ENCODE results near the gene ATP1B2. TPM values are rescaled to one million over a fixed set of nuclear protein-coding genes. Genes with fewer than 3 reads are reported as not detected.

Gene ATP1B2
- polyA plus RNA-seq, 2 of the 4 experiments (the other 2 are of a cell fraction): 0.10 to 0.16 TPM

DNA sequence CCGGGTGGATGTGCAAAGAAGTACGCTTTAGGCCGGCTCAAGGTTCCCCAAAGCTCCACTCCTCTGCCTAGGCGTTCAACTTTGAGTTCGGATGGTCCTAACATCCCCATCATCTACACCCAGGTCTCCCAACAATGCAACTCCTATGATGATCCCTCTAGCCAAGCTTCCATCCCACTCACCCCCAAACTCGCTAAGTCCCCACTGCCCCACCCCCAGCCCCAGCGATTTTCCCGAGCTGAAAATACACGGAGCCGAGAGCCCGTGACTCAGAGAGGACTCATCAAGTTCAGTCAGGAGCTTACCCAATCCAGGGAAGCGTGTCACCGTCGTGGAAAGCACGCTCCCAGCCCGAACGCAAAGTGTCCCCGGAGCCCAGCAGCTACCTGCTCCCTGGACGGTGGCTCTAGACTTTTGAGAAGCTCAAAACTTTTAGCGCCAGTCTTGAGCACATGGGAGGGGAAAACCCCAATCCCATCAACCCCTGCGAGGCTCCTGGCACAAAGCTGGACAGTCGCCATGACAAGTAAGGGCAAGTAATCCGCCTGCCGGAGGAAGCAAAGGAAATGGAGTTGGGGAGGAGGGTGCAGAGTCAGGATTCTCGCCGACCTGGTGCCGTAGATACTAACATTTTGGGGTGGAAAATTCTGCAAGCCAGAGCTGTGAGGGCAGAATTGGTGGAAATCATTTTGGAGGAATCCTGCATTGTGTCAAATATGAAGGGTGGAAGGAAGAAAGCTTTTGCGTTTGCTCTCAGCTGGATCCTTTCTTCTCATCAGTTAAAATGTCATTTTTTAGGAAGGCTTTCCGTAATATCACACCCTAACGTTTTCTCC, 36.6 kb downstream of the ATP1B2 start, which contains the start of gene TP53:
Gene TP53, minus strand, starts transcription at position 419 of the 836 bp plus-strand sequence. CDS start 10,896 bp downstream, outside the sequence.
- Histone ChIP-seq H3K27ac (peak within 1 kb of the TSS; percentile 94 to 95), H3K4me2 (peak within 1 kb of the TSS; percentile 93), H3K9me3 (no peaks in the 10 kb centered on the region), H3K4me1 (peaks cover 23% of the 10 kb centered on the region), H3K4me3 (peak within 1 kb of the TSS; percentile 77)
- DNase-seq (ENCODE audit: low read depth in 1 of 2, low spot score in 1 of 2) (peak; percentile 91 to 97), ATAC-seq (peak; percentile 58 to 71), FAIRE-seq (peak; percentile 92)
- WGBS (ENCODE audit: missing lambda C conversion rate): 2% methylated on average over 27 of the region's 30 CpGs
- ChIA-PET CTCF (interaction anchor here (0.6 to 10.0 kb wide), 55 partner anchors 12 to 472 kb away, joined by 3 to 191 read pairs (median 6); partner anchors contain the start of genes ATP1B2, CD68, DNAH2 and EFNB3), POLR2A (interaction anchor here (0.5 to 4.1 kb wide), 46 partner anchors 12 to 486 kb away, joined by 3 to 97 read pairs (median 5); partner anchors contain the start of genes ATP1B2, CD68, CNTROB and CYB5D1)
- TF ChIP-seq POLR2A (IDR thresholded peaks at IDR 0.05; ENCODE audit: low read length) (peak; percentile 97), KDM5A (IDR thresholded peaks at IDR 0.05) (no peak; the same call in 1 of the 2 replicates), NPAS2 (CRISPR knock-in tag; IDR thresholded peaks at IDR 0.05; ENCODE audit: borderline replicate concordance) (no peak), CBX2 (IDR thresholded peaks at IDR 0.05; ENCODE audit: borderline replicate concordance, low read depth) (no peak), NFE2L2 (conservative IDR thresholded peaks at IDR 0.05; ENCODE audit: low read length) (no peak), RCOR1 (IDR thresholded peaks at IDR 0.05; ENCODE audit: low read depth, low read length) (peak; percentile 42; the same call in 1 of the 2 replicates), FOSL2 (IDR thresholded peaks at IDR 0.05) (peak; percentile 76), FOSL2 (CRISPR knock-in tag; IDR thresholded peaks at IDR 0.05) (peak; percentile 94), JUNB (IDR thresholded peaks at IDR 0.05) (peak; percentile 60; the same call in 1 of the 2 replicates), NR3C1 (IDR thresholded peaks at IDR 0.05) (no peak), RFX5 (IDR thresholded peaks at IDR 0.05) (no peak), EP300 (IDR thresholded peaks at IDR 0.05) (no peak), GATA3 (IDR thresholded peaks at IDR 0.05; ENCODE audit: borderline replicate concordance) (peak; percentile 43; the same call in 1 of the 2 replicates), ZC3H11A (IDR thresholded peaks at IDR 0.05) (no peak), FOSB (CRISPR knock-in tag; IDR thresholded peaks at IDR 0.05) (no peak), CHD2 (IDR thresholded peaks at IDR 0.05; ENCODE audit: low read length, partially characterized antibody) (peak; percentile 44), ESRRA (IDR thresholded peaks at IDR 0.05; ENCODE audit: borderline replicate concordance, low read length) (no peak), FOXS1 (CRISPR knock-in tag; IDR thresholded peaks at IDR 0.05) (no peak), JUN (IDR thresholded peaks at IDR 0.05) (peak; percentile 64 to 91; a peak in 4 of 5 replicates), HOXB5 (CRISPR knock-in tag; IDR thresholded peaks at IDR 0.05) (no peak), ZFP36 (IDR thresholded peaks at IDR 0.05; ENCODE audit: borderline replicate concordance, partially characterized antibody) (no peak), PHF8 (IDR thresholded peaks at IDR 0.05; ENCODE audit: borderline replicate concordance, low read depth) (no peak; the same call in none of the 2 replicates), CBX8 (IDR thresholded peaks at IDR 0.05) (no peak), RNF2 (IDR thresholded peaks at IDR 0.05; ENCODE audit: borderline replicate concordance, low read depth) (no peak), HOXB13 (CRISPR knock-in tag; IDR thresholded peaks at IDR 0.05; ENCODE audit: low read depth) (no peak), CHD4 (IDR thresholded peaks at IDR 0.05; ENCODE audit: borderline replicate concordance) (no peak), POLR2AphosphoS2 (conservative IDR thresholded peaks at IDR 0.05; ENCODE audit: low read length) (0 out of 2 replicates have a peak, but pooled peaks have one; percentile 72), HEYL (CRISPR knock-in tag; IDR thresholded peaks at IDR 0.05) (no peak), MAFK (IDR thresholded peaks at IDR 0.05; ENCODE audit: partially characterized antibody) (peak; percentile 21), EHF (CRISPR knock-in tag; IDR thresholded peaks at IDR 0.05) (no peak), CEBPB (IDR thresholded peaks at IDR 0.05) (peak; percentile 53 to 73; a peak in 3 of 4 replicates), RARB (CRISPR knock-in tag; IDR thresholded peaks at IDR 0.05) (no peak), RAD21 (conservative IDR thresholded peaks at IDR 0.05 in 1 of 2, IDR thresholded peaks at IDR 0.05 in 1 of 2) (no peak), TFCP2L1 (CRISPR knock-in tag; IDR thresholded peaks at IDR 0.05) (no peak)
- TF ChIP-seq, protein P1, sequence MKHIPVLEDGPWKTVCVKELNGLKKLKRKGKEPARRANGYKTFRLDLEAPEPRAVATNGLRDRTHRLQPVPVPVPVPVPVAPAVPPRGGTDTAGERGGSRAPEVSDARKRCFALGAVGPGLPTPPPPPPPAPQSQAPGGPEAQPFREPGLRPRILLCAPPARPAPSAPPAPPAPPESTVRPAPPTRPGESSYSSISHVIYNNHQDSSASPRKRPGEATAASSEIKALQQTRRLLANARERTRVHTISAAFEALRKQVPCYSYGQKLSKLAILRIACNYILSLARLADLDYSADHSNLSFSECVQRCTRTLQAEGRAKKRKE (CRISPR knock-in tag; IDR thresholded peaks at IDR 0.05; ENCODE audit: low read depth): no peak
- TF ChIP-seq, protein P2, sequence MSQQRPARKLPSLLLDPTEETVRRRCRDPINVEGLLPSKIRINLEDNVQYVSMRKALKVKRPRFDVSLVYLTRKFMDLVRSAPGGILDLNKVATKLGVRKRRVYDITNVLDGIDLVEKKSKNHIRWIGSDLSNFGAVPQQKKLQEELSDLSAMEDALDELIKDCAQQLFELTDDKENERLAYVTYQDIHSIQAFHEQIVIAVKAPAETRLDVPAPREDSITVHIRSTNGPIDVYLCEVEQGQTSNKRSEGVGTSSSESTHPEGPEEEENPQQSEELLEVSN (IDR thresholded peaks at IDR 0.05; ENCODE audit: borderline replicate concordance, low read depth): peak; percentile 77; the same call in 1 of the 2 replicates
- TF ChIP-seq, protein P3, sequence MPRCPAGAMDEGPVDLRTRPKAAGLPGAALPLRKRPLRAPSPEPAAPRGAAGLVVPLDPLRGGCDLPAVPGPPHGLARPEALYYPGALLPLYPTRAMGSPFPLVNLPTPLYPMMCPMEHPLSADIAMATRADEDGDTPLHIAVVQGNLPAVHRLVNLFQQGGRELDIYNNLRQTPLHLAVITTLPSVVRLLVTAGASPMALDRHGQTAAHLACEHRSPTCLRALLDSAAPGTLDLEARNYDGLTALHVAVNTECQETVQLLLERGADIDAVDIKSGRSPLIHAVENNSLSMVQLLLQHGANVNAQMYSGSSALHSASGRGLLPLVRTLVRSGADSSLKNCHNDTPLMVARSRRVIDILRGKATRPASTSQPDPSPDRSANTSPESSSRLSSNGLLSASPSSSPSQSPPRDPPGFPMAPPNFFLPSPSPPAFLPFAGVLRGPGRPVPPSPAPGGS (IDR thresholded peaks at IDR 0.05): peak; percentile 99
- TF ChIP-seq, protein P4, sequence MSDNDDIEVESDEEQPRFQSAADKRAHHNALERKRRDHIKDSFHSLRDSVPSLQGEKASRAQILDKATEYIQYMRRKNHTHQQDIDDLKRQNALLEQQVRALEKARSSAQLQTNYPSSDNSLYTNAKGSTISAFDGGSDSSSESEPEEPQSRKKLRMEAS (IDR thresholded peaks at IDR 0.05): peak; percentile 100
- TF ChIP-seq, protein P5, sequence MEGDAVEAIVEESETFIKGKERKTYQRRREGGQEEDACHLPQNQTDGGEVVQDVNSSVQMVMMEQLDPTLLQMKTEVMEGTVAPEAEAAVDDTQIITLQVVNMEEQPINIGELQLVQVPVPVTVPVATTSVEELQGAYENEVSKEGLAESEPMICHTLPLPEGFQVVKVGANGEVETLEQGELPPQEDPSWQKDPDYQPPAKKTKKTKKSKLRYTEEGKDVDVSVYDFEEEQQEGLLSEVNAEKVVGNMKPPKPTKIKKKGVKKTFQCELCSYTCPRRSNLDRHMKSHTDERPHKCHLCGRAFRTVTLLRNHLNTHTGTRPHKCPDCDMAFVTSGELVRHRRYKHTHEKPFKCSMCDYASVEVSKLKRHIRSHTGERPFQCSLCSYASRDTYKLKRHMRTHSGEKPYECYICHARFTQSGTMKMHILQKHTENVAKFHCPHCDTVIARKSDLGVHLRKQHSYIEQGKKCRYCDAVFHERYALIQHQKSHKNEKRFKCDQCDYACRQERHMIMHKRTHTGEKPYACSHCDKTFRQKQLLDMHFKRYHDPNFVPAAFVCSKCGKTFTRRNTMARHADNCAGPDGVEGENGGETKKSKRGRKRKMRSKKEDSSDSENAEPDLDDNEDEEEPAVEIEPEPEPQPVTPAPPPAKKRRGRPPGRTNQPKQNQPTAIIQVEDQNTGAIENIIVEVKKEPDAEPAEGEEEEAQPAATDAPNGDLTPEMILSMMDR (IDR thresholded peaks at IDR 0.05): no peak

Data from A549 (cell line).